GM12872 (cell line): ENCODE results near the gene INAFM2.

Source experiments
- CTCF ChIP-seq: IDR thresholded peaks from 3 replicates; pipeline ENCODE4 v1.5.1; 2011; ENCODE audit warnings: low read depth, mild to moderate bottlenecking, low read length, moderate library complexity; ENCODE audit not compliant: insufficient read depth

The INAFM2 gene

GRCh38 chr15:40279437-40280141, 43.9 kb upstream of the INAFM2 start:
- peak; percentile 94 for TF ChIP-seq CTCF

GRCh38 chr15:40280260-40281056, 43.0 kb upstream of the INAFM2 start:
- no peak for TF ChIP-seq CTCF

GRCh38 chr15:40281057-40281800, 42.3 kb upstream of the INAFM2 start:
- no peak for TF ChIP-seq CTCF

- no peak for TF ChIP-seq CTCF
Observed at GRCh38 chr15:40281801-40282146, 41.7 kb upstream of the INAFM2 start.

GRCh38 chr15:40282147-40282868, 41.2 kb upstream of the INAFM2 start:
- TF ChIP-seq CTCF = peak; percentile 56; the same call in 1 of the 3 replicates

- no peak for TF ChIP-seq CTCF
Observed at GRCh38 chr15:40282869-40283614, 40.5 kb upstream of the INAFM2 start, which contains the start of gene ANKRD63. Gene ANKRD63, minus strand, starts transcription at chr15:40283064. Its CDS starts 478 bp downstream, at chr15:40282586.
